ENCODE data around the gene LACRT. TPM values are rescaled to one million over a fixed set of nuclear protein-coding genes. Genes with fewer than 3 reads are reported as not detected.

The LACRT gene
- polyA plus RNA-seq, 1 donor, result not detected

- peaks cover 8% of the 10 kb centered on the region for H3K27me3 ChIP-seq (ENCODE audit: control insufficient read depth, insufficient read depth, low read length)
These were observed 46.4 kb downstream of the LACRT start, which contains the start of gene PPP1R1A for GRCh38 chr12:54588110-54588889. PPP1R1A (minus strand) TSS chr12:54588659; CDS start chr12:54588488, 171 bp downstream.

DNA sequence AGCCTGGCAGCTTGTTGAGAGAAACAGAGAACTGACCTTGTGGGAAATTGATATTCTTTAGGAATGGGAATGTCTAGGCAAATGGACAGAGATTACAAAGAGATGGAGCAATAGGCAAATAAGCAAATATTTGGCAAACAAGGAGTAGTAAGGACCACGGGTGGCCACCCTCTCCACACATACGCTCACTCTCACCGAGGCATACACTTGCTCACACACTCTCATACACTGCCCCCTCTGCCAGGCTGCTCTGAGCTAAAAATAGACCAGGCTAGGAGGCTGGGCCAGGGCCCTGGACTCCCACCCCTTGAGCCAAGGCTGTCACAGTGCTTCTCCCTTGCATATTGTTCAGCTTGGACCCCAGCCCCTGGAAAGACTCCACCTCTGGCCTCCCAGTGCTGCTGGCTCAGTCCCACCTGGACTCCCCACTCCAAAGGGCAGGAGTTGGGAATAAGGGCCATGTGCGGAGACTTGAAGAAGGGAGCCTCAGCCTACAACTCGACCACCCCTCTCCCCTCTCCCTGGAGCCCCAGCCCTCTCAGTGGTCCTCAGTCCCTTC lies 47.3 kb downstream of the LACRT start:
- peaks cover 2% of the 10 kb centered on the region for H3K36me3 ChIP-seq (ENCODE audit: control insufficient read depth, insufficient read depth, low read length)
- peak in 1 of 2 donors; percentile 54 for DNase-seq
- no CpG with 5 or more reads among the region's 5 CpGs for WGBS (ENCODE audit: insufficient coverage, low lambda C conversion rate)
- H3K27me3 ChIP-seq (ENCODE audit: control insufficient read depth, insufficient read depth, low read length), result peaks cover 8% of the 10 kb centered on the region
- peaks cover 11% of the 10 kb centered on the region for H3K4me1 ChIP-seq (ENCODE audit: control insufficient read depth, insufficient read depth, low read length)
- no peak overlapping the region for H3K27ac ChIP-seq (ENCODE audit: low read length)
- H3K4me3 ChIP-seq (ENCODE audit: low read length), result peak overlapping the region; percentile 74
- H3K9me3 ChIP-seq (ENCODE audit: control insufficient read depth, low read depth, low read length), result no peaks in the 10 kb centered on the region

More at GRCh38 chr12:54588110-54588889, 46.4 kb downstream of the LACRT start, which contains the start of gene PPP1R1A:
- peak; percentile 26 to 80 for DNase-seq
- no peaks in the 10 kb centered on the region for H3K9me3 ChIP-seq (ENCODE audit: control insufficient read depth, low read depth, low read length)
- no CpG with 5 or more reads among the region's 77 CpGs for WGBS (ENCODE audit: insufficient coverage, low lambda C conversion rate)
- H3K4me1 ChIP-seq (ENCODE audit: control insufficient read depth, insufficient read depth, low read length), result peaks cover 14% of the 10 kb centered on the region
- no peak within 1 kb of the TSS for H3K27ac ChIP-seq (ENCODE audit: low read length)
- H3K36me3 ChIP-seq (ENCODE audit: control insufficient read depth, insufficient read depth, low read length), result peaks cover 2% of the 10 kb centered on the region
- H3K4me3 ChIP-seq (ENCODE audit: low read length), result peak within 1 kb of the TSS; percentile 74

- DNase-seq, result no peak
- WGBS (ENCODE audit: insufficient coverage, low lambda C conversion rate), result 71% methylated on average over 1 of the region's 2 CpGs
- peaks cover 8% of the 10 kb centered on the region for H3K27me3 ChIP-seq (ENCODE audit: control insufficient read depth, insufficient read depth, low read length)
- no peaks in the 10 kb centered on the region for H3K9me3 ChIP-seq (ENCODE audit: control insufficient read depth, low read depth, low read length)
- no peak overlapping the region for H3K27ac ChIP-seq (ENCODE audit: low read length)
- peaks cover 11% of the 10 kb centered on the region for H3K4me1 ChIP-seq (ENCODE audit: control insufficient read depth, insufficient read depth, low read length)
- peaks cover 2% of the 10 kb centered on the region for H3K36me3 ChIP-seq (ENCODE audit: control insufficient read depth, insufficient read depth, low read length)
- H3K4me3 ChIP-seq (ENCODE audit: low read length), result no peak overlapping the region
These were observed 48.1 kb downstream of the LACRT start for GRCh38 chr12:54586620-54587019.

GRCh38 chr12:54585243-54585642 lies 49.5 kb downstream of the LACRT start:
- Histone ChIP-seq H3K27me3 (ENCODE audit: control insufficient read depth, insufficient read depth, low read length) (peaks cover 8% of the 10 kb centered on the region), H3K4me1 (ENCODE audit: control insufficient read depth, insufficient read depth, low read length) (peaks cover 11% of the 10 kb centered on the region), H3K36me3 (ENCODE audit: control insufficient read depth, insufficient read depth, low read length) (peaks cover 2% of the 10 kb centered on the region), H3K27ac (ENCODE audit: low read length) (no peak overlapping the region), H3K4me3 (ENCODE audit: low read length) (no peak overlapping the region), H3K9me3 (ENCODE audit: control insufficient read depth, low read depth, low read length) (no peaks in the 10 kb centered on the region)
- DNase-seq, result no peak
- no CpG with 5 or more reads among the region's 2 CpGs for WGBS (ENCODE audit: insufficient coverage, low lambda C conversion rate)

- H3K27me3 ChIP-seq (ENCODE audit: control insufficient read depth, insufficient read depth, low read length), result peaks cover 6% of the 10 kb centered on the region
- no CpG with 5 or more reads among the region's 9 CpGs for WGBS (ENCODE audit: insufficient coverage, low lambda C conversion rate)
These were observed 50.6 kb downstream of the LACRT start for GRCh38 chr12:54584128-54584527.

GRCh38 chr12:54583726-54584125 lies 51.0 kb downstream of the LACRT start:
- peaks cover 16% of the 10 kb centered on the region for H3K4me1 ChIP-seq (ENCODE audit: control insufficient read depth, insufficient read depth, low read length)
- H3K4me3 ChIP-seq (ENCODE audit: low read length), result no peak overlapping the region
- no peaks in the 10 kb centered on the region for H3K9me3 ChIP-seq (ENCODE audit: control insufficient read depth, low read depth, low read length)
- peaks cover 2% of the 10 kb centered on the region for H3K36me3 ChIP-seq (ENCODE audit: control insufficient read depth, insufficient read depth, low read length)
- no CpG with 5 or more reads among the region's 4 CpGs for WGBS (ENCODE audit: insufficient coverage, low lambda C conversion rate)
- H3K27me3 ChIP-seq (ENCODE audit: control insufficient read depth, insufficient read depth, low read length), result peaks cover 4% of the 10 kb centered on the region
- no peak overlapping the region for H3K27ac ChIP-seq (ENCODE audit: low read length)
- DNase-seq, result no peak

More at GRCh38 chr12:54584128-54584527, 50.6 kb downstream of the LACRT start:
- Histone ChIP-seq H3K9me3 (ENCODE audit: control insufficient read depth, low read depth, low read length) (no peaks in the 10 kb centered on the region), H3K4me3 (ENCODE audit: low read length) (no peak overlapping the region), H3K27ac (ENCODE audit: low read length) (no peak overlapping the region), H3K36me3 (ENCODE audit: control insufficient read depth, insufficient read depth, low read length) (peaks cover 2% of the 10 kb centered on the region), H3K4me1 (ENCODE audit: control insufficient read depth, insufficient read depth, low read length) (peaks cover 15% of the 10 kb centered on the region)
- DNase-seq, result no peak

DNA sequence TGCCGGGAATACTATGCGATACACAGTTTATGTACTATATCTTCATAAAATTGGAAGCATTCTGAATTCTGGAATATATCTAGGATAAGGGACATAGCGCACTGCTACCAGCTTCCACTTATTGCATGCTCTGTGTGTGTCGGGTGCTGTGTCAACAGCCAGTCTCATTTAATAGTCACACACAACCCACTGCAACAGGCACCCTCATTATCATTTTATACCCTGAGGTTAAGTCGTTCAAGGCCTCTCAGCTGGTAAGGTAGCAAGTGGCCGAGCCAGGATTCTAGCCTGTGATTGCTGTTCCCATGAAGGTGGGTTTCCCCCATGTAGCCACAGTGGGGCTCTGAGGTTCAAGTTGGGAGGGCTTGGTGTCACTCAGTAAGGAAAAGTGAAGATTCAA lies 53.3 kb downstream of the LACRT start:
- Histone ChIP-seq H3K27me3 (ENCODE audit: control insufficient read depth, insufficient read depth, low read length) (no peaks in the 10 kb centered on the region), H3K27ac (ENCODE audit: low read length) (no peak overlapping the region), H3K4me1 (ENCODE audit: control insufficient read depth, insufficient read depth, low read length) (peaks cover 9% of the 10 kb centered on the region), H3K4me3 (ENCODE audit: low read length) (no peak overlapping the region), H3K36me3 (ENCODE audit: control insufficient read depth, insufficient read depth, low read length) (peaks cover 2% of the 10 kb centered on the region), H3K9me3 (ENCODE audit: control insufficient read depth, low read depth, low read length) (no peaks in the 10 kb centered on the region)
- no peak for DNase-seq
- WGBS (ENCODE audit: insufficient coverage, low lambda C conversion rate), result no CpG with 5 or more reads among the region's 6 CpGs

Other genes starting within 250 kb of the LACRT start
- gene ITGA5, start 215.6 kb downstream of the LACRT start, polyA plus RNA-seq, result 23.9 TPM
- 0.19 TPM for gene GTSF1, start 161.3 kb downstream of the LACRT start, polyA plus RNA-seq
- 11.9 TPM for gene NCKAP1L, start 137.1 kb downstream of the LACRT start, polyA plus RNA-seq
- 6.3 TPM for gene PDE1B, start 85.3 kb downstream of the LACRT start, polyA plus RNA-seq
- gene PPP1R1A, start 46.2 kb downstream of the LACRT start, polyA plus RNA-seq, result 17.2 TPM
- not detected for gene DCD, start 13.5 kb upstream of the LACRT start, polyA plus RNA-seq
- not detected for gene MUCL1, start 219.6 kb upstream of the LACRT start, polyA plus RNA-seq